Measurements from ENCODE around the gene SYNGR1.

SYNGR1 gene

GRCh38 chr22:39313258-39314001 is 36.4 kb upstream of the SYNGR1 start:
- Histone ChIP-seq H3K27ac (ENCODE audit: low read length, poor library complexity, severe bottlenecking) (no peak overlapping the region), H4K91ac (ENCODE audit: low read length) (no peak overlapping the region), H3K4me1 (ENCODE audit: control insufficient read depth, insufficient read depth, low read depth, low read length) (peaks cover 62% of the 10 kb centered on the region), H3K4ac (ENCODE audit: low read depth in 1 of 2, low read length in 2 of 2) (no peak overlapping the region), H2BK12ac (ENCODE audit: low read length in 2 of 2) (no peak overlapping the region), H2AFZ (ENCODE audit: low read depth, low read length) (no peak overlapping the region), H3K79me1 (replicated peaks; ENCODE audit: low read length, poor library complexity, severe bottlenecking) (no peaks in the 10 kb centered on the region), H2AK5ac (ENCODE audit: low read length, severe bottlenecking) (no peak overlapping the region), H3K4me3 (ENCODE audit: insufficient read depth in 1 of 2, low read depth in 1 of 2, low read length in 2 of 2) (no peak overlapping the region), H3K4me2 (ENCODE audit: low read length, poor library complexity, severe bottlenecking) (no peak overlapping the region), H3K27me3 (ENCODE audit: control insufficient read depth in 1 of 2, insufficient read depth in 1 of 2, low read length in 2 of 2) (no peaks in the 10 kb centered on the region), H3K14ac (ENCODE audit: low read length in 2 of 2) (no peak overlapping the region), H2BK15ac (ENCODE audit: low read depth, poor library complexity, severe bottlenecking) (no peak overlapping the region), H2BK5ac (ENCODE audit: low read depth, low read length, poor library complexity, severe bottlenecking) (no peak overlapping the region), H3K9ac (ENCODE audit: low read length) (peak overlapping the region; percentile 100), H3K18ac (ENCODE audit: low read depth in 1 of 2, low read length in 2 of 2) (no peak overlapping the region), H3K9me3 (ENCODE audit: control insufficient read depth, low read length) (no peaks in the 10 kb centered on the region), H2BK120ac (ENCODE audit: low read depth, low read length) (no peak overlapping the region), H3K23ac (ENCODE audit: low read length in 2 of 2) (peak overlapping the region in 1 of 2 experiments; percentile 16), H4K8ac (ENCODE audit: low read length) (no peak overlapping the region), H3K36me3 (ENCODE audit: control insufficient read depth in 1 of 2, insufficient read depth in 2 of 2, low read depth in 1 of 2, low read length in 2 of 2) (peaks cover 70 to 72% of the 10 kb centered on the region in 2 experiments)
- 92% methylated on average over 20 of the region's 20 CpGs for WGBS
- DNase-seq = no peak

DNA sequence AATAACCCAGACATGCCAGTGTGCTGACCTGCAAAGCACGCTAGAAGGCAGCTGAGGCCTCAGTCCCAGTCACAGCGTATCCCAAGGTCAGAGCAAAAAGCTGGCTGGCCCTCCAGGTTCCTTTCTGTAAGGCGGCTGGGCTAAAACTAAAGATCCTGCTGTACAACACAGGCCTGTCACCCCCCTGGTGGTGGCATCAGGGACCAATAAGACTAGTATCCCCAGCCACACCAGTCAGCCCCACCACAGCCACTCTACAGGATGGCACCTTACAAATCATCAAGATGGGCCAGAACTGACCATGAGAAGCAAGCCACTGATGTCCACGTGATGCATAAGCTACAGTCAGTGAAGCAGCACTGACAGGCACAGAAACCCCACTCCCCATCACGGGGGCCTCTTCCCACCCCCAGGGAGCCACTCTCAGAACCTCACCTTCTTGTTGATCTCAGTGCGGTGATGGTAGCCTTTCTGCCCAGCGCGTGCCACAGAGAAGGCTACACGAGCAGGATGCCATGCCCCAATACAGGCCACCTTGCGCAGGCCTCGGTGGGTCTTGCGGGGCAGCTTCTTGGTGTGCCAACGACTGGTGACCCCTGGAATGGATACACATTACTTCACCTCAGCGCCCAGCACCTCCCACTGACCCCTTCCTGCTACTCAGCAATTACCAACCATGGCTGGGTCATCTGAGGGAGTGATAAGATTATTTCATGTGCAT is 35.4 kb upstream of the SYNGR1 start:
- no peak overlapping the region for H2BK12ac ChIP-seq (ENCODE audit: low read length in 2 of 2)

DNA sequence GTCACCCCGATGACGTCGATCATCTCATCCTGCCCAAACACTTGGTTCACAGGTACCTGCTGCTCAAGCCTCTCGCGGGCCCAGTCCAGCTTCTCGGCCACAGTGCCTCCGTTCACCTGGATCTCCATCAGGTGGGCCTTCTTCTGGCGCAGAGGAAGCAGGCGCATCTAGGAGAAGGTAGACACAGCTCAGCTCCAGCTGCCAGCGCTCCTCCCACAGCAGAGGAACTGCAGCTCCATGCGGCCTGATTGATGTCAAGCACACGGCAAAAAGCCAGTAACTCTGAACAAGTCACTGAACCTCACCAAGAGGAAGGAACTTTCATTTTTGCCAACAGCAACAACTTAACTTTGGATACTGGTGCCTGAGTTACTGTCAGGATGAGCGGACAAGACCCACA is 34.4 kb upstream of the SYNGR1 start:
- no peak overlapping the region for H2BK15ac ChIP-seq (ENCODE audit: low read depth, poor library complexity, severe bottlenecking)
- H3K9ac ChIP-seq (ENCODE audit: low read length) = peak overlapping the region; percentile 100
- H4K91ac ChIP-seq (ENCODE audit: low read length) = no peak overlapping the region
- H2AFZ ChIP-seq (ENCODE audit: low read depth, low read length) = no peak overlapping the region
- no peak overlapping the region for H3K14ac ChIP-seq (ENCODE audit: low read length in 2 of 2)
- peaks cover 69 to 74% of the 10 kb centered on the region in 2 experiments for H3K36me3 ChIP-seq (ENCODE audit: control insufficient read depth in 1 of 2, insufficient read depth in 2 of 2, low read depth in 1 of 2, low read length in 2 of 2)
- H3K4me3 ChIP-seq (ENCODE audit: insufficient read depth in 1 of 2, low read depth in 1 of 2, low read length in 2 of 2) = peak overlapping the region; percentile 36 to 99
- no peak overlapping the region for H3K23ac ChIP-seq (ENCODE audit: low read length in 2 of 2)
- H3K27me3 ChIP-seq (ENCODE audit: control insufficient read depth in 1 of 2, insufficient read depth in 1 of 2, low read length in 2 of 2) = no peaks in the 10 kb centered on the region
- H3K27ac ChIP-seq (ENCODE audit: low read length, poor library complexity, severe bottlenecking) = peak overlapping the region; percentile 26
- WGBS = 92% methylated on average over 13 of the region's 13 CpGs
- H2BK12ac ChIP-seq (ENCODE audit: low read length in 2 of 2) = no peak overlapping the region
- H2BK5ac ChIP-seq (ENCODE audit: low read depth, low read length, poor library complexity, severe bottlenecking) = no peak overlapping the region
- no peak for DNase-seq
- H3K4ac ChIP-seq (ENCODE audit: low read depth in 1 of 2, low read length in 2 of 2) = no peak overlapping the region
- H3K9me3 ChIP-seq (ENCODE audit: control insufficient read depth, low read length) = no peaks in the 10 kb centered on the region
- H3K4me1 ChIP-seq (ENCODE audit: control insufficient read depth, insufficient read depth, low read depth, low read length) = peaks cover 47% of the 10 kb centered on the region
- H2AK5ac ChIP-seq (ENCODE audit: low read length, severe bottlenecking) = no peak overlapping the region
- peak overlapping the region; percentile 50 for H4K8ac ChIP-seq (ENCODE audit: low read length)
- no peak overlapping the region for H2BK120ac ChIP-seq (ENCODE audit: low read depth, low read length)
- H3K79me1 ChIP-seq (replicated peaks; ENCODE audit: low read length, poor library complexity, severe bottlenecking) = no peaks in the 10 kb centered on the region
- H3K4me2 ChIP-seq (ENCODE audit: low read length, poor library complexity, severe bottlenecking) = peak overlapping the region; percentile 74
- no peak overlapping the region for H3K18ac ChIP-seq (ENCODE audit: low read depth in 1 of 2, low read length in 2 of 2)

More for the DNA sequence above, 35.4 kb upstream of the SYNGR1 start:
- no peaks in the 10 kb centered on the region for H3K79me1 ChIP-seq (replicated peaks; ENCODE audit: low read length, poor library complexity, severe bottlenecking)
- H2AK5ac ChIP-seq (ENCODE audit: low read length, severe bottlenecking) = no peak overlapping the region
- no peak overlapping the region for H2AFZ ChIP-seq (ENCODE audit: low read depth, low read length)
- H2BK15ac ChIP-seq (ENCODE audit: low read depth, poor library complexity, severe bottlenecking) = no peak overlapping the region
- peak overlapping the region in 1 of 2 experiments; percentile 18 for H3K4me3 ChIP-seq (ENCODE audit: insufficient read depth in 1 of 2, low read depth in 1 of 2, low read length in 2 of 2)
- H4K8ac ChIP-seq (ENCODE audit: low read length) = no peak overlapping the region
- 88% methylated on average over 13 of the region's 14 CpGs for WGBS
- no peak overlapping the region for H4K91ac ChIP-seq (ENCODE audit: low read length)
- peak; percentile 41 for DNase-seq
- peaks cover 55% of the 10 kb centered on the region for H3K4me1 ChIP-seq (ENCODE audit: control insufficient read depth, insufficient read depth, low read depth, low read length)
- H3K14ac ChIP-seq (ENCODE audit: low read length in 2 of 2) = no peak overlapping the region
- H2BK120ac ChIP-seq (ENCODE audit: low read depth, low read length) = no peak overlapping the region
- no peak overlapping the region for H2BK5ac ChIP-seq (ENCODE audit: low read depth, low read length, poor library complexity, severe bottlenecking)
- no peak overlapping the region for H3K18ac ChIP-seq (ENCODE audit: low read depth in 1 of 2, low read length in 2 of 2)
- H3K36me3 ChIP-seq (ENCODE audit: control insufficient read depth in 1 of 2, insufficient read depth in 2 of 2, low read depth in 1 of 2, low read length in 2 of 2) = peaks cover 72 to 74% of the 10 kb centered on the region in 2 experiments
- H3K27me3 ChIP-seq (ENCODE audit: control insufficient read depth in 1 of 2, insufficient read depth in 1 of 2, low read length in 2 of 2) = no peaks in the 10 kb centered on the region
- H3K27ac ChIP-seq (ENCODE audit: low read length, poor library complexity, severe bottlenecking) = no peak overlapping the region
- H3K23ac ChIP-seq (ENCODE audit: low read length in 2 of 2) = no peak overlapping the region
- H3K4me2 ChIP-seq (ENCODE audit: low read length, poor library complexity, severe bottlenecking) = peak overlapping the region; percentile 6
- H3K9ac ChIP-seq (ENCODE audit: low read length) = peak overlapping the region; percentile 100
- H3K4ac ChIP-seq (ENCODE audit: low read depth in 1 of 2, low read length in 2 of 2) = no peak overlapping the region
- H3K9me3 ChIP-seq (ENCODE audit: control insufficient read depth, low read length) = no peaks in the 10 kb centered on the region

- Histone ChIP-seq H3K4ac (ENCODE audit: low read depth in 1 of 2, low read length in 2 of 2) (no peak overlapping the region), H3K36me3 (ENCODE audit: control insufficient read depth in 1 of 2, insufficient read depth in 2 of 2, low read depth in 1 of 2, low read length in 2 of 2) (peaks cover 59 to 72% of the 10 kb centered on the region in 2 experiments), H3K27me3 (ENCODE audit: control insufficient read depth in 1 of 2, insufficient read depth in 1 of 2, low read length in 2 of 2) (no peaks in the 10 kb centered on the region), H2AFZ (ENCODE audit: low read depth, low read length) (no peak overlapping the region), H2BK5ac (ENCODE audit: low read depth, low read length, poor library complexity, severe bottlenecking) (no peak overlapping the region), H2BK12ac (ENCODE audit: low read length in 2 of 2) (no peak overlapping the region), H3K27ac (ENCODE audit: low read length, poor library complexity, severe bottlenecking) (peak overlapping the region; percentile 95), H3K14ac (ENCODE audit: low read length in 2 of 2) (no peak overlapping the region), H2AK5ac (ENCODE audit: low read length, severe bottlenecking) (no peak overlapping the region), H3K79me1 (replicated peaks; ENCODE audit: low read length, poor library complexity, severe bottlenecking) (no peaks in the 10 kb centered on the region), H3K18ac (ENCODE audit: low read depth in 1 of 2, low read length in 2 of 2) (no peak overlapping the region), H3K23ac (ENCODE audit: low read length in 2 of 2) (no peak overlapping the region), H2BK120ac (ENCODE audit: low read depth, low read length) (no peak overlapping the region), H3K4me3 (ENCODE audit: insufficient read depth in 1 of 2, low read depth in 1 of 2, low read length in 2 of 2) (peak overlapping the region; percentile 51 to 99), H3K4me2 (ENCODE audit: low read length, poor library complexity, severe bottlenecking) (peak overlapping the region; percentile 94), H3K9me3 (ENCODE audit: control insufficient read depth, low read length) (no peaks in the 10 kb centered on the region), H3K9ac (ENCODE audit: low read length) (peak overlapping the region; percentile 100), H4K8ac (ENCODE audit: low read length) (no peak overlapping the region), H4K91ac (ENCODE audit: low read length) (no peak overlapping the region), H3K4me1 (ENCODE audit: control insufficient read depth, insufficient read depth, low read depth, low read length) (peaks cover 43% of the 10 kb centered on the region), H2BK15ac (ENCODE audit: low read depth, poor library complexity, severe bottlenecking) (no peak overlapping the region)
- WGBS = 40% methylated on average over 17 of the region's 17 CpGs
- DNase-seq = peak; percentile 94
Measured at GRCh38 chr22:39316440-39317083, 33.2 kb upstream of the SYNGR1 start.
